ENCODE data around the gene EDDM3A.

GRCh38 chr14:20711261-20711660 lies 34.4 kb upstream of the EDDM3A start:
- TF ChIP-seq, protein P1, sequence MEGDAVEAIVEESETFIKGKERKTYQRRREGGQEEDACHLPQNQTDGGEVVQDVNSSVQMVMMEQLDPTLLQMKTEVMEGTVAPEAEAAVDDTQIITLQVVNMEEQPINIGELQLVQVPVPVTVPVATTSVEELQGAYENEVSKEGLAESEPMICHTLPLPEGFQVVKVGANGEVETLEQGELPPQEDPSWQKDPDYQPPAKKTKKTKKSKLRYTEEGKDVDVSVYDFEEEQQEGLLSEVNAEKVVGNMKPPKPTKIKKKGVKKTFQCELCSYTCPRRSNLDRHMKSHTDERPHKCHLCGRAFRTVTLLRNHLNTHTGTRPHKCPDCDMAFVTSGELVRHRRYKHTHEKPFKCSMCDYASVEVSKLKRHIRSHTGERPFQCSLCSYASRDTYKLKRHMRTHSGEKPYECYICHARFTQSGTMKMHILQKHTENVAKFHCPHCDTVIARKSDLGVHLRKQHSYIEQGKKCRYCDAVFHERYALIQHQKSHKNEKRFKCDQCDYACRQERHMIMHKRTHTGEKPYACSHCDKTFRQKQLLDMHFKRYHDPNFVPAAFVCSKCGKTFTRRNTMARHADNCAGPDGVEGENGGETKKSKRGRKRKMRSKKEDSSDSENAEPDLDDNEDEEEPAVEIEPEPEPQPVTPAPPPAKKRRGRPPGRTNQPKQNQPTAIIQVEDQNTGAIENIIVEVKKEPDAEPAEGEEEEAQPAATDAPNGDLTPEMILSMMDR (IDR thresholded peaks at IDR 0.05): no peak
- no peak for TF ChIP-seq POLR2AphosphoS5 (IDR thresholded peaks at IDR 0.05)
